ENCODE measurements around the gene UBASH3B.
"Not testable (repeated sequence)": the region's sequence is repeated elsewhere in the genome, so short reads cannot be mapped to it uniquely, and the experiment has no call there.

DNA sequence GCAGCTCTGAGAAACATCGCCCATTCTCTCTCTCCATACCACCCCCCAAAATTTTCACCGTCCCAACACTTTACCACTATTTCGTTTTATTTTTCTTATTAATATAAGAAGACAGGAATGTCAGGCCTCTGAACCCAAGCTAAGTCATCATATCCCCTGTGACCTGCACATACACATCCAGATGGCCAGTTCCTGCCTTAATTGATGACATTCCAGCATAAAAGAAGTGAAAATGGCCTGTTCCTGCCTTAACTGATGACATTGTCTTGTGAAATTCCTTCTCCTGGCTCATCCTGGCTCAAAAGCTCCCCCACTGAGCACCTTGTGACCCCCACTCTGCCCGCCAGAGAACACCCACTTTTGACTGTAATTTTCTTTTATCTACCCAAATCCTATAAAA lies 176.8 kb downstream of the UBASH3B start:
- TF ChIP-seq CTCF, POLR2A (IDR thresholded peaks at IDR 0.05): not testable (repeated sequence)
